NCI-H82 treated with DMSO at 0.1 percent for 48 hours (cell line): ENCODE measurements around the gene POLD4.
A peak's percentile ranks its signal among the peaks of the same experiment; 100 is the strongest.
"Not testable (repeated sequence)": the region's sequence is repeated elsewhere in the genome, so short reads cannot be mapped to it uniquely, and the experiment has no call there.

Experiments
- DNase-seq: peaks from one replicate; lab custom pipeline; 2025; ENCODE audit not compliant: unreplicated experiment; lab: John Stamatoyannopoulos, UW

Gene POLD4

DNA sequence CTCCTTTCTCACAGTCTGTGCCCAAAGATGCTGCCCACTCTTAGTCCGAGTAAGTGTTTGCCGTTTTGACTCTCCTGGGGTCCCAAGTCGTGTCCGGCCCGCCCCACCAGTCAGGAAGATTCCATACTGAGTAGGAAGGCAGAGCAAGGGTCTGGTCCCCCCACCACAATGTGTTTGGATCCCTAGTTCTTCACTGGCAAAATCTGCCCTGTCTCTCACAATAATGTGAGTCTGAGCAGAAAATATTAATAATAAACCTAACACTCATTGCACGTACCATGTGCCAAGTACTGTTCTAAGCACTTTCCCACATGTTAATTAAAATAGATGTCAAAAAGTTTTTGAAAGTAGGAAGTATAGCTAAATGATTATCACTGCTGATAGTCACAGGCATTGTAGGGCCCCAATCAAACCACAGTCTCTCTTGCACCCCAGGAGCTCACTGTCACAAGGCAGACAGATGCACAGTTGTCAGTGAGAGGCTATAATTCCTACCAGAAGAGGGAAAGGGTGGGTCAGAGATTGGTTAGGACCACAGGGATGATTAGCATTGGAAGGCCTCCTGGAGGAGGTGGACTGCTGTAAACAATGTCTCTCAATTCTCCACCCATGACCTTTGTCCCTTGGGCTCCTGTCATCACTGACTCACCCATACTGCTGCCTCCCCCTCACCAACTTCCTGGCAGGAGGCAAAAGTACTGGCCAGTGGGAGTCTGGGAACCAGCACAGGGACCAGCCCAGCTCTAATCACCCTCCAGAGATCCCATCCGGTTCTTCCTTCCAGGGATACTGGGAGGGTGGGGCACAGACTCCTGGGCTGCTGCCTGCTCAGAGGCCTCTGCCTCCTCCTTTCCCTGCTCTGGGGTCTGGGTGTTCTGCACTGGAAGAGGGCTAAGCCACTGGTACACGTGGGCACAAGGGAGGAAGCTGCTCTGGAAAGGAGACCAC is 1.0 kb upstream of the POLD4 start:
- no peak for DNase-seq

GRCh38 chr11:67352546-67353316 is 615 bp downstream of the POLD4 start:
- DNase-seq = no peak

DNA sequence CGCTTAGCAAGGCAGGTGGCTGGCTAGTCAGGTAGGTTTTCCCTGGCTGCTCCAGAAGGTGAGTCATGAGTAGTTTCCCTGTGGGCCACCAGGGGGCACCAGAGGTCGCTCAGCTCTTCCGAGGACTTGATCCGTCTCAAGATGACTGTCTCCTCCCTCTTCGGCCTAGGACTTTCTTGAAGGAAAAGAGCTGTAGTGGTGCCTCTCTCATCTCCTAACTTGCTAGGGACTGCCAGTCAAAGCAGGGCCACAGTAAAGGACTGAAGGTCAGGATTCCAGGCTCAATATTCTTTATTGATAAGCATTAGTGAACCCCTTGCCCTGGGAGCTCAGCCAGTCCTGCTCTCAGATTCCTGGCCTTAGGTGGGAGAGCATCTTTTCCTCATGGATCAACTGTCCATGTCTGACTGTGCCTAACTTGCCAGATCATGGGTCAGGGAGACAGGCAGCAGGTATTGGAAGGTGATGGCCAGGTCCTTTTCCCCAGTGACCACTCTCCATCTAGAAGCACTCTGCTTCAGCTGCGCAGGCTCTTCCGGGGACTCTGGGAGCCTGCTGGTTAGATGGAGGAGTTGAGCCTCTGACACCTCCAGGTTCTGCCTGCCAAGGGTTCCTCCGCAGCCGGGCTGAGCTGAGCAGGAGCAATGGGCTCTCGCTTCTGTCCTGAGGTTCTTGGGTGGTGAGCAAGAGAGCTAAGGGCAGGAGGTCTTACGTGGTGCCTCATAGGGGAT is 1.9 kb downstream of the POLD4 start:
- DNase-seq = peak; percentile 41

GRCh38 chr11:67349928-67350465 is 3.3 kb downstream of the POLD4 start:
- no peak for DNase-seq

DNA sequence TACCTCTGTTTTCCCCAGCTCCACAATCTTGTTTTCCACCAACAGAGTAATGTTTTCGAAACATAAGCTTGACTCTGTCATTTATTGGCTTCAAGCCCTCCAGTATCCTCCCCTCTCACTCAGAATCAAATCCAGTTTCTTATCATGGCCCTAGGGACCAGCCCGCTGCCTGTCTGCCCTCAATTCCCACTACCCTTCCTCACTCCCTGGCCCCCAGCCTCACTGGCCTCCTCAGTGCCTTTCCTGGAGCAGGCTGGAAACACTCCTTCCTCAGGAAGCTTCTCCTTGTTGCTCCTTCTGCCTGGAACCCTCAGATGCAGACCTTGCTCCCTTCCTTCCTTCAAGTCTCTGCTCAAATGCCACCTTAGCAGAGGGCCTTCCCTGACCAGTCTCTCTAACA is 3.9 kb downstream of the POLD4 start:
- DNase-seq = no peak

DNA sequence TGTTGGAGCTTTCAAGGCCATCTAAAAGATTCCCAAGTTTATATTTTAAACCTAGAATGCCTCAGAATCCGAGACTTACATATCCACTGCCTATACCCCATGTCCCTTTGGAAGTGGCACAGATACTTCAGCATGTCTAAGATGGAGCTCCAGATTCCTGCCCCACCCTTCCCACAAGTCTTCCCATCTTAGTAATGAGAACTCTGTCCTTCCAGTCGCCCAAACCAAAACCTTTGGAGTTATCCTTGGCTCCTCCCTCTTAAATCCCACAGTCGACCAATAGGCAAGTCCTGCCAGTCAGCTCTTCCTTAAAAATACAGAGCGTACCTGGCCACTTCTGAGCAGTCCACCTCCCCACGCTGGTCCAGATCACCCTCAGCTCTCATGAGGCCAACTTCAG is 4.3 kb downstream of the POLD4 start:
- no peak for DNase-seq

GRCh38 chr11:67347964-67348749 is 5.2 kb downstream of the POLD4 start:
- peak; percentile 88 for DNase-seq

DNA sequence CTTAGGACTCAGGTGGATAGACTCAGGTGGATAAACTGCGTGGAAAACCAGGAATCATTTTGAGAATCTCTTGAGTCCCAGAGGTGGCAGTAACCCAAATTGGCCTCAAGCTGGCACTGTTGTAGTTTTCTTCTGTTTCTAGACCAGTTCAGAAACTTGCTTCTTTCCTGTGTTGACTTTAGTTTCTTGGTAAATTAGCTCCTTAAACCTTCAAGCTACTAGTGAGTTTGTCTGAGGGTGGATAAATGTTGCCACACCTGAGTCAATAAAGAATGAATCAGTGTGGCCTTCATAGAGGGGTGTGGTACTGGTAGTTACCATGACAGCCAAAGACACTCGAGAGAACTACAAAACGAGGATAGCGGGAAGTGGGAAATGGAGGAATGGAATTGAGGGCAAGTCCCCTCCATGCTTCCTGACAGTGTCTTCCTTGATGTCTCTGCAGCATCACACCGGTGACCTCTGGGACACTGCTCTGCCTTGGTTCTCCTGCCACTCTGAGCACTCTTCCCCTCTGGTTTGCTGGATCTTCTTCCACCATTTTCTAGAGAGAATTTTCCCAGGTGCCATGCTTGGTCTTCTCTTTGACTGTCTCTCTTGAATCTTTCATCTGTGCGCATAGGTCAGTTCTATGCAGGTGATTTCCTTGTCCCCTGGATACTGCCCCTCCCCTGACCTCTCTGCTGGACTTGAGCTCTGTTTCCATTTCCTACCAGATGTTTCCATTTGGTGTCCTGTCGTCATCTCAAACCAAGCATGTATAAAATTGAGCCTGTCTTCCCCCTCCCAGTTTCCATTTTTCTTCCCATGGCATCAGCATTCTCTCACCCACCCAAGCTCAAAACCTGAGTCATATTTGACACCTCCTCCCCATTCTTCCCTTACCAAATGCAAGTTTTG is 7.2 kb downstream of the POLD4 start:
- no peak for DNase-seq

DNA sequence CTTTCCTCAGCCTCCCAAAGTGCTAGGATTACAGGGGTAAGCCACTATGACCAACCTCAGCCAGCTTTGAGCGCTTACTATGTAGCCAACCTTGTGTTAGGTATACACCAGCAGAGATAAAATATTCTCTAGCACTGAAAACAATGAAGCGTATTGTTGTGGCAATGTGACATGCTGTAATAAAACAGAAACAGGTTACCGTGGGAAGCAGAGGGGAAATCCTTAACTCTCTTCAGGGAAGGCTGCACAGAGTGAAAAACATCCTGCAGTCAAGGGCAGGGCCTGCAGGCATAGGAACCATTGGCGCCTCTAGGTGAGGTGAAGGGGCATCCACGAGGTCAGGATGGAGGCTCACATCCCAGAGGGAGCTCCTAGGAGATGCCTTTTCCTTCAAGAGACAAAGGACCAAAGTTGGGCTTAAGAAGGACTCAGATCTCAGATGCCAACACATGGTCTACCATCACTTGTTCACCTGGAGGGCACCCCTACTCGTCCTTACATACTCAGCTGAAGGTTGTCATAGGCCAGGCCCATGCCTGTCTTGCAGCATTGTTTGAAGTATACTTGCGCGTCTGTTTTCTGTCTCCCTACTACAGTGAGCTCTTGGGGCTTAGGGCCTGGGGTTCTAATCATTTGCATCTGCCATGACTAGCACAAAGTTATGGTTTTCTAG is 8.0 kb downstream of the POLD4 start:
- no peak for DNase-seq

GRCh38 chr11:67344264-67344663 is 9.1 kb downstream of the POLD4 start:
- no peak for DNase-seq

GRCh38 chr11:67337257-67337656 is 16.1 kb downstream of the POLD4 start:
- DNase-seq = no peak

DNA sequence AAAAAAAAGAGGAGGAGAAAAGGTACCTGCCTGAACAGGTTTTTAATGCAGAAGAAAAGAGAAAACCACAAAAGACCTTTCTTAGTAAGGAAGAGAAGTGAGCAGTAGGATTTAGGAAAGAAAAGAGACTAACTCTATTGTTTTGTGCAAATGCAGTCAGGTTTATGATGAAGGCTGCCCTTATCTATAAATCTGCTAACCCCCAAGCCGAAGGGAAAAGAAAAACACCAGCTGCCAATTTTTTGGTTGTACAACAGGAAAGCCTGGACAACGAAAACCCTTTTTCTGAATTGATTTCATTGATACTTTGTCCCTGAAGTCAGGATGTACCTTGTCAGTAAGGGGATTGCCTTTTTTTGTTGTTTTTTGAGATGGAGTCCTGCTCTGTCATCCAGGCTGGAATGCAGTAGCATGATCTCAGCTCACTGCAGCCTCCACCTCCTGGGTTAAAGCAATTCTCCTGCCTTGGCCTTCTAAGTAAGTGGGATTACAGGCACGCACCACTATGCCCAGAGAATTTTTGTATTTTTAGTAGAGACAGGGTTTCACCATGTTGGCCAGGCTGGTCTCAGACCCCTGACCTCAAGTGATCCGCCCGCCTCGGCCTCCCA is 21.2 kb downstream of the POLD4 start:
- no peak for DNase-seq

DNA sequence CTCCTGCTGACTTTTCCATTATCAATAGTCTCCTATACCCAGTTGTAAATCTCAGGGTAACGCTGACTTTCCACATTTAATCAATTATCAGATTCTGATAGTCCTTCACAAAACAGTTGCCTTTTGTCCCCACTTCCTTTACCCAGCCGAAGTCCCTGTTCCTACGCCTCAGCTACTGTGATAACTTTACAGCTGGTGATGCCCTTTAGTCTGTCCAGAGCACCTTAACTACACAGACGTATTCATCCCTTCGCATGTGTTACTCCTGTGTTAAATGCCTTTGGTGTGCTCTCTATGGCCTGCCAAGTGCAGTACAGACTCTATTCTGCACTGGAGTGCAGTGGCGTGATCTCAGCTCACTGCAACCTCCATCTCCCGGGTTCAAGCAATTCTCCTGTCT is 29.8 kb downstream of the POLD4 start:
- DNase-seq = no peak

GRCh38 chr11:67322049-67322448 is 31.3 kb downstream of the POLD4 start:
- DNase-seq = no peak

DNA sequence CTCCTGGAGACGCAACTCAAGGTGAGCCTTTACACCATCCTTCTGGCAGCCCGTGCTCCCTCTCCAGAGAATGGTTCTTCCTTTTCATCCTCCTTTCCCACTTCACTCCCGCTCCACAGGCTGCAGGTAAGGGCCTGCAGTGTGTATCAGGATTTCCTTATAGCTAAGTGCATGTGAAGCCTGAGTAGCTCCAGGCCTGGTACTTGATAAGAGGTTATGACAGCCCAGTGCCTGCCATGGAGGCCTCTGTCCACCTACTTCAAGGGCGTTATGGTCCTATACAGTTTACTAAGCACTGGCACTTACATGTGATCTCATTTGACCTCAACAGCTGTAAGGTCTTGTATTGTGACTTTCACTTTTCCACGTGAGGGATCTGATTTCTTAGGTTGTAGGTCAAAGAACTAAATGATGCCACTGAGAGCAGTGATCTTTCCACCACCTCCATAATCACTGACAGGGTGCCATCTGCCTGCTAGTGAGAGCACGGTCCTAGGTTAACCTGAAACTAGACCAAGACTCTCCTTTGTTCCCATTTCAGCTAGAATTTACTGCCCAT is 32.0 kb downstream of the POLD4 start:
- DNase-seq = no peak

GRCh38 chr11:67320691-67321090 is 32.7 kb downstream of the POLD4 start:
- no peak for DNase-seq

GRCh38 chr11:67320011-67320410 is 33.3 kb downstream of the POLD4 start:
- no peak for DNase-seq

DNA sequence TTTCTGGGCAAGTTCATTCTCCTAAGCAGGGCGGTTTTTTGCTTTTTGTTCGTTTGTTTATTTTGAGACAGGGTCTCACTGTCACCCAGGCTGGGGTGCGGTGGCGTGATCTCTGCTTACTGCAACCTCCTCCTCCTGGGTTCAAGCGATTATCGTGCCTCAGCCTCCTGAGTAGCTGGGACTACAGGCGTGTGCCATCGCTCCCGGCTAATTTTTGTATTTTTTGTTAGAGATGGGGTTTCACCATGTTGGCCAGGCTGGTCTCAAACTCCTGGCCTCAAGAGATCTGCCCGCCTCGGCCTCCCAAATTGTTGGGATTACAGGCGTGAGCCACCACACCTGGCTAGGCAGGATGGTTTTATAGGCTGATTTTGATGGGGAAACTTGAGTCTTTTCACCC is 34.5 kb downstream of the POLD4 start:
- DNase-seq = not testable (repeated sequence)
